Aorta (tissue), 5 donors: ENCODE results near the gene CLK3. TPM values are rescaled to one million over a fixed set of nuclear protein-coding genes. Genes with fewer than 3 reads are reported as not detected.
A peak's percentile ranks its signal among the peaks of the same experiment; 100 is the strongest.
"Not testable (repeated sequence)": the region's sequence is repeated elsewhere in the genome, so short reads cannot be mapped to it uniquely, and the experiment has no call there.

Experiments
- ATAC-seq: fragments of 200-7000 bp; cut with Tn5 transposase; one replicate; pipeline ENCODE4 v1.9.1; 2022; ENCODE audit warnings: moderate library complexity; ENCODE audit not compliant: low FRiP score
- DNase-seq, 2 donors: peaks; one replicate each; pipeline ENCODE4 v3.0.0-alpha.2; 2020
- H3K27ac ChIP-seq, 2 donors: one replicate each; pipeline ENCODE4 v1.5.1; 2013; ENCODE audit warnings: low read length in 2 of 2, mild to moderate bottlenecking in 2 of 2, moderate library complexity in 2 of 2, control low read depth in 1 of 2, inconsistent platforms in 1 of 2, low read depth in 1 of 2
- H3K27me3 ChIP-seq, 2 donors: one replicate each; pipeline ENCODE4 v1.6.1; 2013; ENCODE audit warnings: control low read depth in 1 of 2, low read length in 1 of 2, mild to moderate bottlenecking in 1 of 2, moderate library complexity in 1 of 2; ENCODE audit not compliant: insufficient read depth in 2 of 2, control insufficient read depth in 1 of 2
- H3K36me3 ChIP-seq, 2 donors: one replicate each; pipeline ENCODE4 v1.6.1; 2013; ENCODE audit warnings: control low read depth in 1 of 2, low read length in 1 of 2, mild to moderate bottlenecking in 1 of 2; ENCODE audit not compliant: insufficient read depth in 2 of 2, control insufficient read depth in 1 of 2
- H3K4me1 ChIP-seq, 2 donors: one replicate each; pipeline ENCODE4 v1.6.1; 2013; ENCODE audit warnings: low read length in 2 of 2, control low read depth in 1 of 2, mild to moderate bottlenecking in 1 of 2, moderate library complexity in 1 of 2; ENCODE audit not compliant: insufficient read depth in 2 of 2, control insufficient read depth in 1 of 2
- H3K4me3 ChIP-seq, 2 donors: one replicate each; pipeline ENCODE4 v1.5.1; 2013; ENCODE audit warnings: low read length in 2 of 2, control low read depth in 1 of 2, mild to moderate bottlenecking in 1 of 2
- H3K9me3 ChIP-seq: one replicate; pipeline ENCODE4 v1.6.1; 2013; ENCODE audit warnings: mild to moderate bottlenecking, low read length; ENCODE audit not compliant: control insufficient read depth
- WGBS, 2 donors: extraction: QIAGEN DNeasy Blood & Tissue Kit; methylation state at CpG; one replicate each; pipeline ENCODE4 v1.1.7; 2013; 5-methylcytosine and 5-hydroxymethylcytosine counted together
- intact Hi-C, 2 donors: fragments of 100-400 bp; cut with DNase I; formaldehyde crosslinking; loops; one replicate each; pipeline versions ENCODE4 v1.14.2 to v1.15.0; 2022
- polyA plus RNA-seq, 2 donors: library from polyadenylated mRNA; stranded (reverse); fragments of 200-250 nt; gene quantifications; one replicate each; pipeline ENCODE4 v1.2.3, GENCODE V29; 2013
- total RNA-seq, 2 donors: library from RNA; stranded (reverse); fragmentation: NEBNext Ultra II Directional; extraction: Animal tissue kit (Norgen Biotek cat#: 25700); gene quantifications; one replicate each; pipeline ENCODE4 v1.2.1, GENCODE V29; 2021
- donor health status: healthy with polysubstance abuse.
- donor health status: Bipolar disorder and iron deficiency.
- donor health status: DM: no; HTN: no; CAD: no.
- donor health status: DM: no; HTN: no; CAD: no.
- donor health status: DM: yes; HTN: yes; CAD: no.

Gene CLK3
- total and polyA plus RNA-seq, 4 donors = 37.3 to 94.0 (median 68.4) TPM

- H3K27me3 ChIP-seq, intact Hi-C loops, H3K4me3 ChIP-seq, DNase-seq, ATAC-seq, H3K4me1 ChIP-seq, H3K9me3 ChIP-seq, H3K36me3 ChIP-seq, H3K27ac ChIP-seq: not testable (repeated sequence)
- 76 to 79% methylated on average over 10 of the region's 11 CpGs for WGBS, 2 donors
These were observed 18.9 kb upstream of the CLK3 start for GRCh38 chr15:74596736-74597135.

GRCh38 chr15:74597146-74597705, 18.4 kb upstream of the CLK3 start:
- ATAC-seq = not testable (repeated sequence)

GRCh38 chr15:74598126-74598842, 17.4 kb upstream of the CLK3 start:
- Histone ChIP-seq H3K27me3 (no peaks in the 10 kb centered on the region), H3K9me3 (no peaks in the 10 kb centered on the region), H3K4me3 (peak overlapping the region; percentile 22 to 33), H3K27ac (peak overlapping the region in 1 of 2 donors; percentile 3), H3K36me3 (no peaks in the 10 kb centered on the region), H3K4me1 (no peaks in the 10 kb centered on the region)
- DNase-seq (peak; percentile 96 to 97), ATAC-seq (peak; percentile 97)
- intact Hi-C loops = no loop called here
- 1% methylated on average over 26 of the region's 26 CpGs for WGBS, 2 donors

More at GRCh38 chr15:74597146-74597705, 18.4 kb upstream of the CLK3 start:
- DNase-seq, H3K4me1 ChIP-seq, H3K4me3 ChIP-seq, H3K36me3 ChIP-seq, H3K27ac ChIP-seq, intact Hi-C loops, H3K27me3 ChIP-seq, H3K9me3 ChIP-seq: not testable (repeated sequence)
- WGBS, 2 donors = 84 to 87% methylated on average over 15 to 16 of the region's 16 CpGs

- 74 to 78% methylated on average over 15 of the region's 15 CpGs for WGBS, 2 donors
- H3K36me3 ChIP-seq = no peaks in the 10 kb centered on the region
- ATAC-seq (no peak), DNase-seq (no peak)
- H3K4me3 ChIP-seq = peak overlapping the region in 1 of 2 donors; percentile 33
- intact Hi-C loops = no loop called here
- no peaks in the 10 kb centered on the region for H3K27me3 ChIP-seq
- no peak overlapping the region for H3K27ac ChIP-seq
- H3K9me3 ChIP-seq = no peaks in the 10 kb centered on the region
- no peaks in the 10 kb centered on the region for H3K4me1 ChIP-seq
These were observed 16.5 kb upstream of the CLK3 start for GRCh38 chr15:74599156-74599555.

- no peak overlapping the region for H3K27ac ChIP-seq
- 87 to 92% methylated on average over 13 of the region's 13 CpGs for WGBS, 2 donors
- H3K4me1 ChIP-seq = no peaks in the 10 kb centered on the region
- H3K9me3 ChIP-seq = no peaks in the 10 kb centered on the region
- ATAC-seq = no peak
- H3K27me3 ChIP-seq = no peaks in the 10 kb centered on the region
- no peak overlapping the region for H3K4me3 ChIP-seq
- H3K36me3 ChIP-seq = no peaks in the 10 kb centered on the region
- intact Hi-C loops = no loop called here
- DNase-seq = no peak
These were observed 12.4 kb upstream of the CLK3 start for GRCh38 chr15:74603026-74603788.

- 87 to 90% methylated on average over 11 of the region's 11 CpGs for WGBS, 2 donors
- Histone ChIP-seq H3K27ac (no peak overlapping the region), H3K4me3 (no peak overlapping the region), H3K36me3 (no peaks in the 10 kb centered on the region), H3K4me1 (no peaks in the 10 kb centered on the region), H3K9me3 (no peaks in the 10 kb centered on the region), H3K27me3 (no peaks in the 10 kb centered on the region)
- no peak for ATAC-seq
- intact Hi-C loops = no loop called here
- DNase-seq = no peak
These were observed 11.6 kb upstream of the CLK3 start for GRCh38 chr15:74603789-74604705.

GRCh38 chr15:74604983-74605794, 10.4 kb upstream of the CLK3 start:
- WGBS, 2 donors = 82% methylated on average over 12 of the region's 12 CpGs
- intact Hi-C loops = no loop called here

GRCh38 chr15:74605795-74606150, 9.9 kb upstream of the CLK3 start:
- DNase-seq (no peak), ATAC-seq (no peak)
- intact Hi-C loops = no loop called here
- H3K4me3 ChIP-seq = no peak overlapping the region
- no peaks in the 10 kb centered on the region for H3K27me3 ChIP-seq
- H3K9me3 ChIP-seq = no peaks in the 10 kb centered on the region
- no peaks in the 10 kb centered on the region for H3K4me1 ChIP-seq
- no peaks in the 10 kb centered on the region for H3K36me3 ChIP-seq
- 76 to 80% methylated on average over 1 of the region's 1 CpG for WGBS, 2 donors
- H3K27ac ChIP-seq = no peak overlapping the region

More at GRCh38 chr15:74604983-74605794, 10.4 kb upstream of the CLK3 start:
- Histone ChIP-seq H3K4me3 (no peak overlapping the region), H3K36me3 (no peaks in the 10 kb centered on the region), H3K9me3 (no peaks in the 10 kb centered on the region), H3K4me1 (no peaks in the 10 kb centered on the region), H3K27ac (no peak overlapping the region), H3K27me3 (no peaks in the 10 kb centered on the region)
- ATAC-seq = no peak
- DNase-seq = no peak
